Natural killer cell (primary cell): Measurements from ENCODE around the gene NCF4. TPM values are rescaled to one million over a fixed set of nuclear protein-coding genes. Genes with fewer than 3 reads are reported as not detected.

ENCODE experiments used
- ATAC-seq, 3 donors: fragments of 150-1000 bp in 2 of 3; fragments of 200-7000 bp in 1 of 3; cut with Tn5 transposase; 1 replicate in 1 of 3; 2 replicates in 2 of 3; pipeline ENCODE4 v1.10.0; 2021; ENCODE audit warnings: mild to moderate bottlenecking in 2 of 3, moderate library complexity in 2 of 3
- DNase-seq, 2 donors: peaks; one replicate each; pipeline versions ENCODE4 v3.0.0 to v3.0.0-alpha.2; 2013 to 2021; ENCODE audit warnings: mixed read lengths in 1 of 2
- H3K27ac ChIP-seq: one replicate; pipeline ENCODE4 v1.5.1; 2013; ENCODE audit warnings: mild to moderate bottlenecking, low read length
- H3K27me3 ChIP-seq: one replicate; pipeline ENCODE4 v1.6.1; 2013; ENCODE audit warnings: low read length; ENCODE audit not compliant: control insufficient read depth, insufficient read depth
- H3K36me3 ChIP-seq: one replicate; pipeline ENCODE4 v1.6.1; 2013; ENCODE audit warnings: low read length; ENCODE audit not compliant: control insufficient read depth, insufficient read depth
- H3K4me1 ChIP-seq: one replicate; pipeline ENCODE4 v1.6.1; 2013; ENCODE audit warnings: low read length; ENCODE audit not compliant: control insufficient read depth, insufficient read depth
- H3K4me3 ChIP-seq: one replicate; pipeline ENCODE4 v1.5.1; 2013; ENCODE audit warnings: low read length
- H3K9me3 ChIP-seq: one replicate; pipeline ENCODE4 v1.6.1; 2013; ENCODE audit warnings: low read length; ENCODE audit not compliant: control insufficient read depth, insufficient read depth
- H3K27ac Mint-ChIP-seq, 2 donors: one replicate each; pipeline ENCODE4 v1.8.0; 2022; ENCODE audit warnings: mild to moderate bottlenecking in 2 of 2, mixed read lengths in 2 of 2, moderate library complexity in 1 of 2
- H3K27me3 Mint-ChIP-seq, 2 donors: one replicate each; pipeline ENCODE4 v1.8.0; 2022; ENCODE audit warnings: low read depth in 2 of 2, mixed read lengths in 2 of 2
- H3K36me3 Mint-ChIP-seq: one replicate; pipeline ENCODE4 v1.8.0; 2022; ENCODE audit warnings: mixed read lengths
- H3K4me1 Mint-ChIP-seq, 2 donors: one replicate each; pipeline ENCODE4 v1.8.0; 2022; ENCODE audit warnings: mixed read lengths in 2 of 2
- H3K4me3 Mint-ChIP-seq: one replicate; pipeline ENCODE4 v1.8.0; 2022; ENCODE audit warnings: mild to moderate bottlenecking, moderate library complexity, mixed read lengths
- H3K9me3 Mint-ChIP-seq, 2 donors: one replicate each; pipeline ENCODE4 v1.8.0; 2022; ENCODE audit warnings: mixed read lengths in 2 of 2
- WGBS: methylation state at CpG from one replicate; pipeline ENCODE4 v1.1.7; 2013; ENCODE audit warnings: missing lambda C conversion rate; ENCODE audit not compliant: insufficient coverage; 5-methylcytosine and 5-hydroxymethylcytosine counted together
- intact Hi-C: fragments of 100-400 bp; cut with micrococcal nuclease; formaldehyde crosslinking; loops from one replicate; pipeline ENCODE4 v1.14.2; 2022
- total RNA-seq, 4 donors: library from RNA; stranded (reverse); fragments of 120-200 nt in 1 of 4; gene quantifications; one replicate each; pipeline versions ENCODE4 v1.2.3 to v1.2.4, GENCODE V29; 2013 to 2022
- TF ChIP-seq, protein P1 (sequence below): fragments of 200-600 bp; IDR thresholded peaks from one replicate; pipeline ENCODE4 v1.8.0; 2022; ENCODE audit warnings: antibody characterized with exemption

Gene NCF4
- total RNA-seq, 3 donors from 2014 or later (not counting 1 experiment from before 2014, with no cell fraction given): 2.6 to 33.2 (median 3.1) TPM

DNA sequence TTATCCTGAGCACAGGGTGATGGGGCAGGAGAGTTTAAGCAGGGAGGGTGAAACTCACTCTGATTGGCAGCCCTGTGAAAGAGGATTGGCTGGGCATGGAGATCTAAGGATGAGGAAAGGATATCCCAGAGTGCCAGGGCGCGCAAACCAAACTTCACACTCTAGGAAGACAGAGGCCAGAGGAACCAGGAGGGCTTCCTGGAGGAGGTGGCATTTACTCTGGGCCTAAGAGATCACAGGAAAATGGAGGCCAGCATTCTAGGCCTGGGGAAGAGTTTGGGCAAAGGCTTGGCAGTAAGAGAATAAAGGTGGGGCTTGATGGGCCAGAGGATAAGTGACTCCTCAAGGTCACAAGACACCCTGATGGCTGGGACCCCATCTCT lies 377 bp upstream of the NCF4 start:
- Mint-ChIP-seq H3K9me3 (no peaks in the 10 kb centered on the region), H3K4me1 (peaks cover 10 to 16% of the 10 kb centered on the region in 2 donors), H3K4me3 (no peak overlapping the region), H3K36me3 (no peaks in the 10 kb centered on the region), H3K27me3 (peaks cover 6 to 7% of the 10 kb centered on the region in 2 donors), H3K27ac (peak overlapping the region in 1 of 2 donors; percentile 21)
- intact Hi-C loops: no loop called here
- H3K4me3 ChIP-seq: no peak overlapping the region
- TF ChIP-seq, protein P1, sequence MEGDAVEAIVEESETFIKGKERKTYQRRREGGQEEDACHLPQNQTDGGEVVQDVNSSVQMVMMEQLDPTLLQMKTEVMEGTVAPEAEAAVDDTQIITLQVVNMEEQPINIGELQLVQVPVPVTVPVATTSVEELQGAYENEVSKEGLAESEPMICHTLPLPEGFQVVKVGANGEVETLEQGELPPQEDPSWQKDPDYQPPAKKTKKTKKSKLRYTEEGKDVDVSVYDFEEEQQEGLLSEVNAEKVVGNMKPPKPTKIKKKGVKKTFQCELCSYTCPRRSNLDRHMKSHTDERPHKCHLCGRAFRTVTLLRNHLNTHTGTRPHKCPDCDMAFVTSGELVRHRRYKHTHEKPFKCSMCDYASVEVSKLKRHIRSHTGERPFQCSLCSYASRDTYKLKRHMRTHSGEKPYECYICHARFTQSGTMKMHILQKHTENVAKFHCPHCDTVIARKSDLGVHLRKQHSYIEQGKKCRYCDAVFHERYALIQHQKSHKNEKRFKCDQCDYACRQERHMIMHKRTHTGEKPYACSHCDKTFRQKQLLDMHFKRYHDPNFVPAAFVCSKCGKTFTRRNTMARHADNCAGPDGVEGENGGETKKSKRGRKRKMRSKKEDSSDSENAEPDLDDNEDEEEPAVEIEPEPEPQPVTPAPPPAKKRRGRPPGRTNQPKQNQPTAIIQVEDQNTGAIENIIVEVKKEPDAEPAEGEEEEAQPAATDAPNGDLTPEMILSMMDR: no peak
- peaks cover 45% of the 10 kb centered on the region for H3K4me1 ChIP-seq
- peak overlapping the region; percentile 65 for H3K27ac ChIP-seq
- no peaks in the 10 kb centered on the region for H3K9me3 ChIP-seq
- DNase-seq (no peak), ATAC-seq (no peak)
- 96% methylated on average over 2 of the region's 2 CpGs for WGBS
- H3K36me3 ChIP-seq: no peaks in the 10 kb centered on the region
- H3K27me3 ChIP-seq: no peaks in the 10 kb centered on the region

GRCh38 chr22:36862251-36863242 lies 1.7 kb downstream of the NCF4 start:
- H3K4me3 ChIP-seq: no peak overlapping the region
- no peaks in the 10 kb centered on the region for H3K27me3 ChIP-seq
- WGBS: 65% methylated on average over 26 of the region's 26 CpGs
- TF ChIP-seq, protein P1: no peak
- no peak overlapping the region for H3K27ac Mint-ChIP-seq
- H3K27me3 Mint-ChIP-seq: peaks cover 0 to 7% of the 10 kb centered on the region in 2 donors
- intact Hi-C loops: loop anchor here (1.0 kb wide), 1 partner anchor 29 kb away; no protein-coding TSS in a partner anchor
- no peaks in the 10 kb centered on the region for H3K36me3 Mint-ChIP-seq
- H3K27ac ChIP-seq: peak overlapping the region; percentile 73
- no peaks in the 10 kb centered on the region for H3K36me3 ChIP-seq
- H3K4me1 Mint-ChIP-seq: peaks cover 0 to 7% of the 10 kb centered on the region in 2 donors
- no peaks in the 10 kb centered on the region for H3K9me3 Mint-ChIP-seq
- no peak overlapping the region for H3K4me3 Mint-ChIP-seq
- ATAC-seq: peak in 1 of 3 donors; percentile 62
- H3K4me1 ChIP-seq: peaks cover 37% of the 10 kb centered on the region
- peak in 1 of 2 donors; percentile 13 for DNase-seq
- H3K9me3 ChIP-seq: no peaks in the 10 kb centered on the region

DNA sequence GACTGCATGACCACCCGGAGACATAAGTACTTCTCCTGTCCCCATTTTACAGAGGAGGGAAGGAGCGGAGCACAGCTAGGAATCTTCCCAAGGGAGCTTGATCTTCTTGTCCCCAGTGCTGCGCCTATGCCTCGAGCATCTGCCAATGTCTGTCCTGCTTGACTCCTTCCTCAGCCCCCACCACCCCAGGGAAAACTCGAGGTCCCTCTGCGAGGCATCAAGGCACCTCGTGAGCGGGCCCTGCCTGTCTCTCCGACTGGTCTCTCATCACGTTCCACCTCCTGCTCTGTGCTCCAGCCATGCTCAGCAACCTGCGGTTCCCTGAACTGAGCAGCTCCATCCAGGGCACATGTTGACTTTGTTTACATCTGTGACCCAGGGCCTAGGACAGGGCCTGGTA lies 2.5 kb downstream of the NCF4 start:
- peaks cover 37% of the 10 kb centered on the region for H3K4me1 ChIP-seq
- WGBS: 90% methylated on average over 11 of the region's 11 CpGs
- TF ChIP-seq, protein P1: no peak

More for the DNA sequence above, 2.5 kb downstream of the NCF4 start:
- no peak overlapping the region for H3K27ac Mint-ChIP-seq
- no peaks in the 10 kb centered on the region for H3K36me3 ChIP-seq
- peaks cover 0 to 7% of the 10 kb centered on the region in 2 donors for H3K4me1 Mint-ChIP-seq
- intact Hi-C loops: loop anchor here (1.0 kb wide), 1 partner anchor 28 kb away; no protein-coding TSS in a partner anchor
- H3K27ac ChIP-seq: no peak overlapping the region
- no peak for DNase-seq
- H3K4me3 ChIP-seq: no peak overlapping the region
- no peak for ATAC-seq
- H3K9me3 ChIP-seq: no peaks in the 10 kb centered on the region
- H3K27me3 ChIP-seq: no peaks in the 10 kb centered on the region
- H3K4me3 Mint-ChIP-seq: no peak overlapping the region
- peaks cover 0 to 7% of the 10 kb centered on the region in 2 donors for H3K27me3 Mint-ChIP-seq
- no peaks in the 10 kb centered on the region for H3K9me3 Mint-ChIP-seq
- H3K36me3 Mint-ChIP-seq: no peaks in the 10 kb centered on the region
